K562 (cell line): ENCODE data around the gene TUB.

Experiments used
- CHD2 ChIP-seq: IDR thresholded peaks from 2 replicates; pipeline ENCODE4 v1.6.1; 2011; ENCODE audit warnings: low read depth, low read length
- HDAC2 ChIP-seq: fragments of 450-650 bp; IDR thresholded peaks from 2 replicates; pipeline ENCODE4 v1.6.1; 2016; ENCODE audit warnings: mild to moderate bottlenecking
- NFIX ChIP-seq: fragments of 250-450 bp; sonication (Bioruptor Pico); IDR thresholded peaks from 2 replicates; pipeline ENCODE4 v1.4.0; 2020; ENCODE audit warnings: low read depth, mild to moderate bottlenecking, moderate library complexity
- NRF1 ChIP-seq, 2 experiments: fragments of 450-650 bp; IDR thresholded peaks in 1 of 2; conservative IDR thresholded peaks in 1 of 2; 2 replicates each; pipeline ENCODE4 v1.6.1; 2014; ENCODE audit warnings: mild to moderate bottlenecking in 2 of 2
- POLR2AphosphoS5 ChIP-seq: IDR thresholded peaks from 2 replicates; pipeline ENCODE4 v1.6.1; 2011; ENCODE audit warnings: mild to moderate bottlenecking, low read depth, low read length, moderate library complexity; ENCODE audit not compliant: control insufficient read depth, insufficient read depth
- SMARCB1 ChIP-seq: IDR thresholded peaks from 2 replicates; pipeline ENCODE4 v1.6.1; 2011; ENCODE audit warnings: improper control_type of control experiment, low read depth; ENCODE audit not compliant: insufficient read length
- SMC3 ChIP-seq: conservative IDR thresholded peaks from 2 replicates; pipeline ENCODE4 v1.6.1; 2011; ENCODE audit warnings: low read depth, low read length, improper control_type of control experiment; ENCODE audit not compliant: insufficient read depth
- TBP ChIP-seq: optimal IDR thresholded peaks from 2 replicates; pipeline ENCODE3; 2011; ENCODE audit warnings: low read depth, low read length, improper control_type of control experiment
- ZFPM2 ChIP-seq: fragments of 250-450 bp; sonication (Bioruptor Pico); IDR thresholded peaks from 2 replicates; pipeline ENCODE4 v1.5.1; 2022; ENCODE audit warnings: mild to moderate bottlenecking
- ZNF140 ChIP-seq: fragments of 250-450 bp; sonication (Bioruptor Pico); IDR thresholded peaks from 2 replicates; pipeline ENCODE4 v1.8.0; 2021; ENCODE audit warnings: moderate library complexity, mild to moderate bottlenecking, inconsistent platforms
- TF ChIP-seq, protein P1 (sequence below), 3 experiments: IDR thresholded peaks in 2 of 3; conservative IDR thresholded peaks in 1 of 3; 2 replicates each; pipeline ENCODE4 v1.5.1; 2011 to 2012; ENCODE audit warnings: low read length in 3 of 3, mild to moderate bottlenecking in 3 of 3, control low read depth in 2 of 3, improper control_type of control experiment in 1 of 3, inconsistent platforms in 1 of 3, low read depth in 1 of 3, mixed read lengths in 1 of 3, moderate library complexity in 1 of 3; ENCODE audit not compliant: insufficient read depth in 2 of 3

DNA sequence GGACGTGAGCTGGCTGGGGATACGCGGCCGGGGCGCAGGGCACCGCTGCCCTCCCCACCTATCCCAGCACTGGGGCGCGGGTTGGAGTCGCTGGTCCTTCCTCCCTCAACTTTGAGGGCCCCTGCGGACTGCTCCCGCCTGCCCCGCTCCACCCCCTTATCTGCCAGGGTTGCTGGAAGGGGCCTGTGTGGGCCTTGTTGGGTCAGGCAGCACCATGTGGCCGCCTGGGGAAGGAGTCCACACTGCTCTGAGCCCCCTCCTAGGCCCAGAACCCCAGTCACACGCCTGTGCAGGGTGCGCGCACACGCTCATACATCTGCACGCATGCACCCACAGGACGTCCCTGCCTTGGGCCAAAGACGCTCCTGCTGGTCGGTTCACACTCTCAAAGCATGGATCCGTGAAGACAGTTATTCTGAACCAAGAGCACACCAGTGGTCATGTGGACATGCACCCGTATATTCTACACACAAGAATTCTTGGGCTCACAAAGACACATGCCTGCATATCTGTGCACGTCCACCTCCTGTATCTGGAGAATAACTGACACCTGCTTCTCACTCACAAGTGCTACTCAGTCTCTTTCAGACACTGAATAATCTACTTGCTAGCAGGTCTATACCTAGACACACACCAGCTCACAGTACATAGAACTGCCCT lies 710 bp downstream of the TUB start:
- no peak for TF ChIP-seq POLR2AphosphoS5
- TF ChIP-seq SMARCB1 = no peak
- TF ChIP-seq SMC3 = no peak
- no peak for TF ChIP-seq CHD2
- TF ChIP-seq ZFPM2 (CRISPR knock-in tag) = no peak
- TF ChIP-seq NFIX (CRISPR knock-in tag) = no peak
- no peak for TF ChIP-seq ZNF140 (CRISPR knock-in tag)
- no peak for TF ChIP-seq HDAC2
- TF ChIP-seq, protein P1, sequence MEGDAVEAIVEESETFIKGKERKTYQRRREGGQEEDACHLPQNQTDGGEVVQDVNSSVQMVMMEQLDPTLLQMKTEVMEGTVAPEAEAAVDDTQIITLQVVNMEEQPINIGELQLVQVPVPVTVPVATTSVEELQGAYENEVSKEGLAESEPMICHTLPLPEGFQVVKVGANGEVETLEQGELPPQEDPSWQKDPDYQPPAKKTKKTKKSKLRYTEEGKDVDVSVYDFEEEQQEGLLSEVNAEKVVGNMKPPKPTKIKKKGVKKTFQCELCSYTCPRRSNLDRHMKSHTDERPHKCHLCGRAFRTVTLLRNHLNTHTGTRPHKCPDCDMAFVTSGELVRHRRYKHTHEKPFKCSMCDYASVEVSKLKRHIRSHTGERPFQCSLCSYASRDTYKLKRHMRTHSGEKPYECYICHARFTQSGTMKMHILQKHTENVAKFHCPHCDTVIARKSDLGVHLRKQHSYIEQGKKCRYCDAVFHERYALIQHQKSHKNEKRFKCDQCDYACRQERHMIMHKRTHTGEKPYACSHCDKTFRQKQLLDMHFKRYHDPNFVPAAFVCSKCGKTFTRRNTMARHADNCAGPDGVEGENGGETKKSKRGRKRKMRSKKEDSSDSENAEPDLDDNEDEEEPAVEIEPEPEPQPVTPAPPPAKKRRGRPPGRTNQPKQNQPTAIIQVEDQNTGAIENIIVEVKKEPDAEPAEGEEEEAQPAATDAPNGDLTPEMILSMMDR (IDR thresholded peaks at IDR 0.05 in 2 of 3, conservative IDR thresholded peaks at IDR 0.05 in 1 of 3; ENCODE audit: insufficient read depth in 2 of 3, low read depth in 1 of 3, low read length in 3 of 3) = no peak
- no peak for TF ChIP-seq TBP
- no peak for TF ChIP-seq NRF1 (conservative IDR thresholded peaks at IDR 0.05 in 1 of 2, IDR thresholded peaks at IDR 0.05 in 1 of 2)
